ENCODE data around the gene MICU1.
A peak's percentile ranks its signal among the peaks of the same experiment; 100 is the strongest.

Gene MICU1

GRCh38 chr10:72340510-72341261, 285.2 kb downstream of the MICU1 start:
- peak; percentile 87 to 94 (median 94) for TF ChIP-seq CTCF (IDR thresholded peaks at IDR 0.05; ENCODE audit: unreplicated experiment in 3 of 3)
- Mint-ChIP-seq H3K4me3 (no peak overlapping the region), H3K4me1 (peaks cover 22% of the 10 kb centered on the region), H3K36me3 (ENCODE audit: low read depth) (peaks cover 32% of the 10 kb centered on the region), H3K27me3 (ENCODE audit: low read depth) (no peaks in the 10 kb centered on the region), H3K9me3 (no peaks in the 10 kb centered on the region), H3K27ac (no peak overlapping the region)

- Mint-ChIP-seq H3K4me1 (peaks cover 43% of the 10 kb centered on the region), H3K36me3 (ENCODE audit: low read depth) (peaks cover 27% of the 10 kb centered on the region), H3K9me3 (no peaks in the 10 kb centered on the region), H3K4me3 (no peak overlapping the region), H3K27me3 (ENCODE audit: low read depth) (no peaks in the 10 kb centered on the region), H3K27ac (peak overlapping the region in 2 of 3 experiments; percentile 48 to 67)
- TF ChIP-seq CTCF (IDR thresholded peaks at IDR 0.05; ENCODE audit: unreplicated experiment in 3 of 3) = no peak
Measured at GRCh38 chr10:72338180-72338579, 287.7 kb downstream of the MICU1 start.

GRCh38 chr10:72337722-72338121, 288.2 kb downstream of the MICU1 start:
- peak overlapping the region in 2 of 3 experiments; percentile 48 to 67 for H3K27ac Mint-ChIP-seq
- H3K9me3 Mint-ChIP-seq = no peaks in the 10 kb centered on the region
- peaks cover 27% of the 10 kb centered on the region for H3K36me3 Mint-ChIP-seq (ENCODE audit: low read depth)
- H3K4me1 Mint-ChIP-seq = peaks cover 47% of the 10 kb centered on the region
- H3K4me3 Mint-ChIP-seq = no peak overlapping the region
- H3K27me3 Mint-ChIP-seq (ENCODE audit: low read depth) = no peaks in the 10 kb centered on the region
- no peak for TF ChIP-seq CTCF (IDR thresholded peaks at IDR 0.05; ENCODE audit: unreplicated experiment in 3 of 3)

GRCh38 chr10:72337039-72337629, 288.7 kb downstream of the MICU1 start:
- Mint-ChIP-seq H3K4me1 (peaks cover 50% of the 10 kb centered on the region), H3K27me3 (ENCODE audit: low read depth) (no peaks in the 10 kb centered on the region), H3K9me3 (no peaks in the 10 kb centered on the region), H3K27ac (peak overlapping the region; percentile 67 to 95 (median 71)), H3K4me3 (peak overlapping the region in 2 of 3 experiments; percentile 6 to 22), H3K36me3 (ENCODE audit: low read depth) (peaks cover 23% of the 10 kb centered on the region)
- TF ChIP-seq CTCF (IDR thresholded peaks at IDR 0.05; ENCODE audit: unreplicated experiment in 3 of 3) = peak; percentile 91 to 95 (median 92)

- Mint-ChIP-seq H3K36me3 (ENCODE audit: low read depth) (peaks cover 23% of the 10 kb centered on the region), H3K27me3 (ENCODE audit: low read depth) (no peaks in the 10 kb centered on the region), H3K27ac (peak overlapping the region; percentile 67 to 95 (median 83)), H3K9me3 (no peaks in the 10 kb centered on the region), H3K4me3 (peak overlapping the region; percentile 0 to 55 (median 14)), H3K4me1 (peaks cover 55% of the 10 kb centered on the region)
- no peak for TF ChIP-seq CTCF (IDR thresholded peaks at IDR 0.05; ENCODE audit: unreplicated experiment in 3 of 3)
Measured at GRCh38 chr10:72336259-72337038, 289.4 kb downstream of the MICU1 start.

All from nephron (organoid).